ENCODE data around the gene CCNO.

The CCNO gene

DNA sequence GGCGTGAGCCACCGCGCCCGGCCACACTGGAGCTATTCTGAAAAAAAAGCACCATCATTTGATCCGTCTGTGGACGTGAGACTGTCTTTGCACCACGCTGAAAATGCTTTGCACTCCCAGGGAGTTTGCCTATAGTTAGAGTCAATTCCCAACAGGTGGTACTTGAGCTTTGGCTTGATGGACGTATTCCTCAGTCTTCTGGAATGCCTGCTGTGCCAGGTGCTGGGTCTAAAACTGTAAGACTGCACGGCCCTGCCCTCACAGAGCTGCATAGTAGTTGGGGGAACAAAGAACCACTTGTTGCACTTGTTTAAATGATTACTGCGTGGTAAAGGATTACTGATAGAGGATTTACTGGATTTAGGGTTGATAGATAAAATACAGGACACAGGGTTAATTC, 3.4 kb upstream of the CCNO start:
- no peak overlapping the region for H3K4me3 ChIP-seq (ENCODE audit: low read depth, low read length)
- TF ChIP-seq CTCF (IDR thresholded peaks at IDR 0.05; ENCODE audit: borderline replicate concordance, insufficient read depth, low read depth, low read length): no peak

DNA sequence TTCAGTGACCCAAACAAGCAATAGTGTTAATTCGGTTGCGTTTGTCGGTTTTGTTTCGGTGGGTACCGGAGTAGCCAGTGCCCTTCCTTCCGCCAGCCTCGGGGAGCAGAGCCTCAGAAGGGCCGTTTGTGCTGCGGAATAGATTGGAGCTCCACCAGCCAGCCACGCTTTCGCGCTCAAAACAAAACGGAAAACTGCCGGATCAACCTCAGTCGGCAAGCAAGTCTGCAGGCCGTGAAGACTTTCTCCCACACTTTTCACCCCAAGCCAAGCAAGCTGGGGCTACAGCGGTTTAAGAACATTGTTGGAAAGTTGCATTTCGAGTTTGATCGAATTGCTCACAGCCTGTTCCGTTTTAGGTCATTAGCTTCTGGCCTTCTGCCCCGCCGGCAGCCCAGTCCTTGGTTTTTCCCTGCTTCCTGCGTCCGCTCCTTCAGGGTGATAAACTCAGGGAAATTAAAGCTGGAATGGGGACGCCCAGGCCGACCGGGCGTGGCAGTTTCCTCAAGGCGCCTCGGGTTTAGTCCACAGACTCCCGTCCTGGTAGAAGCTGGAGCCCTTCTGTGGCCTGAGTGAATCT, 803 bp upstream of the CCNO start:
- peak overlapping the region; percentile 58 for H3K4me3 ChIP-seq (ENCODE audit: low read depth, low read length)
- TF ChIP-seq CTCF (IDR thresholded peaks at IDR 0.05; ENCODE audit: borderline replicate concordance, insufficient read depth, low read depth, low read length): no peak

- H3K4me3 ChIP-seq (ENCODE audit: low read depth, low read length): peak overlapping the region; percentile 58
- no peak for TF ChIP-seq CTCF (IDR thresholded peaks at IDR 0.05; ENCODE audit: borderline replicate concordance, insufficient read depth, low read depth, low read length)
These were observed 980 bp downstream of the CCNO start for GRCh38 chr5:55232271-55232984.

DNA sequence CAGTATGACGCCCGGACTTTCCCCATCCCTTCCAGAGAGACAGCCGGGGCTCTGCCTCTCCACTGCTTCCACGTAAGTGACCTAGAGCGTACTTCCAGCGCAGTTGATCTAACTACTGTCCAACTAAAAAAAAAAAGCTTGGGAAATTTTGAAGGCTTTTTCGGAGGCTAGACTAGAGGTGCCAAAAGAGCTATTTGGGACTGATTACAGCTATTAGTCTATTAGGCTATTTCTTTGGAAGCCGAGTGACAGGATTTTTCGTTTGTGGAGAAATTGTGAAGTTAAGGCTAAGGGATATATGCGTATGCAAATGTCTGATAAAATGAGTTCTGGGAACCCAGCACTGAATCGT, 1.5 kb downstream of the CCNO start:
- H3K4me3 ChIP-seq (ENCODE audit: low read depth, low read length): no peak overlapping the region
- no peak for TF ChIP-seq CTCF (IDR thresholded peaks at IDR 0.05; ENCODE audit: borderline replicate concordance, insufficient read depth, low read depth, low read length)

- H3K4me3 ChIP-seq (ENCODE audit: low read depth, low read length): no peak overlapping the region
- no peak for TF ChIP-seq CTCF (IDR thresholded peaks at IDR 0.05; ENCODE audit: borderline replicate concordance, insufficient read depth, low read depth, low read length)
These were observed 2.1 kb downstream of the CCNO start for GRCh38 chr5:55231029-55231918.

GRCh38 chr5:55230086-55230629, 3.2 kb downstream of the CCNO start:
- H3K4me3 ChIP-seq (ENCODE audit: low read depth, low read length): no peak overlapping the region
- no peak for TF ChIP-seq CTCF (IDR thresholded peaks at IDR 0.05; ENCODE audit: borderline replicate concordance, insufficient read depth, low read depth, low read length)
